Measurements from ENCODE around the gene KASH5. TPM values are rescaled to one million over a fixed set of nuclear protein-coding genes. Genes with fewer than 3 reads are reported as not detected.

KASH5 gene
- total RNA-seq, 1 donor from 2014 or later: not detected

DNA sequence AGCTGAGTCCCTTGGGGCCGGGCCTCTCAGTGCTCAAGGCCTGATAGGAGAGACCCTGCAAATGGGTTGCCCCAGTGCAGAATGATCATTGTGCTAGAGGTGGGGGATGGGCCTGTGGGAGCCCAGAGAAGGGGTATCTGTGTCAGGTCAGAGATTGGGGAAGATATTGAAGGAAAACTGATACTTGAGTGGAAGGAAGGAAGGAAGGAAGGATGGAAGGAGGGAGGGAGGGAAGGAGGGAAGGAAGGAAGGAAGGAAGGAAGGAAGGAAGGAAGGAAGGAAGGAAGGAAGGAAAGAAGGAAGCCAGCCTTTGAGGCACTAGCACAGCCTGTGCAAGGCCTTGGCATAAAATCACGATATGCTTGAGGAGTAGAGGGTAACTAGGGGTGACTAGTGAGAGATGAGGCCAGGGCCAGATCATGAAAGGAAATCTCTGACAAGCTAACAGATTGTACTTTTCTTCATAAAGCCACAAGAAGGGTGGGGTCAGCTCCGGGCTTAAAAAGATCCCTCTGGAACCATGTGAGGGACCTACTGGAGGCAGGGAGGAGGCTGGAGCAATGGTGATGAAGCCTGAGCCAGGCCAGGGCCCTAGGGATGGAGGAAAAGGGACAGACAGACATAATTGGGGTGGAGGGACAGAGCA is 23.8 kb downstream of the KASH5 start:
- Mint-ChIP-seq H3K27me3 (ENCODE audit: low read depth) (peaks cover 35% of the 10 kb centered on the region), H3K4me1 (peaks cover 33% of the 10 kb centered on the region), H3K36me3 (no peaks in the 10 kb centered on the region), H3K27ac (no peak overlapping the region), H3K9me3 (no peaks in the 10 kb centered on the region), H3K4me3 (no peak overlapping the region)
- no peak for DNase-seq (ENCODE audit: low spot score in 2 of 2, unreplicated experiment in 2 of 2)
- TF ChIP-seq CTCF (IDR thresholded peaks at IDR 0.05; ENCODE audit: unreplicated experiment): no peak

DNA sequence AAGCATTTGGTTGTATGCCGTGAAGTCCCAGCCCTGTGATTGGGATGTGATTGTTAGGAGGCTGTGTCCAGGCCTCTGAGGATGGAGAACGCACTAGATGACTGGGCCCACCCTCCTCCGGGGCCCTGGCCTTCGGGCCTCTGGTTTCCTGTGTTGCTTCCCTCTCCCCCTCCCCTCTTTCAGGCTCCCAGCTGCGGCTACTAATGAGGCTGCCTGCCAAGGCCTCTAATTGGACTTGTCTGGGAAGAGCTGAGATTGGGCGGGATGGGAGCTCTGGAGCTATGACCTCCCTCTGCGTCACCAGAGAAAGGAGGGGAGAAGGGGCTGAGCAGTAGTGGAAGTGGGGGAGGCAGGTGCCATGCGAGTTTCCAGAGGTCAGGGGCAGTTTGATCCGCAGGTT is 25.3 kb downstream of the KASH5 start:
- Mint-ChIP-seq H3K4me3 (no peak overlapping the region), H3K4me1 (peaks cover 33% of the 10 kb centered on the region), H3K36me3 (no peaks in the 10 kb centered on the region), H3K27ac (peak overlapping the region; percentile 62), H3K9me3 (no peaks in the 10 kb centered on the region), H3K27me3 (ENCODE audit: low read depth) (peaks cover 38% of the 10 kb centered on the region)
- DNase-seq (ENCODE audit: low spot score in 2 of 2, unreplicated experiment in 2 of 2): no peak
- no peak for TF ChIP-seq CTCF (IDR thresholded peaks at IDR 0.05; ENCODE audit: unreplicated experiment)

- TF ChIP-seq CTCF (IDR thresholded peaks at IDR 0.05; ENCODE audit: unreplicated experiment): no peak
- Mint-ChIP-seq H3K27me3 (ENCODE audit: low read depth) (peaks cover 41% of the 10 kb centered on the region), H3K36me3 (no peaks in the 10 kb centered on the region), H3K9me3 (no peaks in the 10 kb centered on the region), H3K27ac (no peak overlapping the region), H3K4me3 (no peak overlapping the region), H3K4me1 (peaks cover 33% of the 10 kb centered on the region)
- DNase-seq (ENCODE audit: low spot score in 2 of 2, unreplicated experiment in 2 of 2): no peak
Measured at GRCh38 chr19:49414256-49414655, 26.2 kb downstream of the KASH5 start.

DNA sequence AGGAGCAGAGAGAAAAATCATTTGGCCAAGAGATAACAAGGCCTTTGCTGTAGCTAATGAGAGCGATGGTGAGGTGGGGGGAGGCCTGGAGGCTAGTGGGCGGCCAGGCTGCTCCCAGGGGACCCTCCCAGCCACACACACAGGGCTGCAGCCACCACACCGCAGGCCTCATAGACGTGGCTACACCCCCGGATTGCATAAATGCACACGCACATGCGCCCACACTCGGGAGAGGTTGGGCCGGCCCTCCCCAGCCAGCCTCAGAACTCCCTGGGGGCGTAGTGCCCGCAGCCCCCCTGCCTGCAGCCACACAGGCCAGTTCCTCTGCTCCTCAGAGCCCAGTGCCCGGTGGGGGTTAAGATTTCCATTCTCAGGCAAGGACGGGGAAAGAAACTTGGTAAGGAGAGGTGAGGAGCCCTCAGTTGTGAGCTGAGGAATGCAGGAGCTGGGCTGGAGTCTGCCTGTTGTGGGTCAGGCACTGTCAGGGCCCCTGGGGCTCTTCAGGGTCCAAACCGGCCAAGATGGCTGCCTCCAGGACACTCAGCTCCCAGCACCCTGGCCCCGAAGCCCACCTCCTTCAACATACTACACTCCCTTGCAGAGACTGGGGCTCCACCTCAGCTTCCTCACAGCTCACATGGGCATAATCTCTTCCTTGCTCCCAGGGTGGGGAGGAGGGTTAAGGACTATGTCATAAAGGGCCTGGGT is 27.2 kb downstream of the KASH5 start:
- peaks cover 48% of the 10 kb centered on the region for H3K27me3 Mint-ChIP-seq (ENCODE audit: low read depth)
- H3K9me3 Mint-ChIP-seq: no peaks in the 10 kb centered on the region
- H3K27ac Mint-ChIP-seq: no peak overlapping the region
- no peak for TF ChIP-seq CTCF (IDR thresholded peaks at IDR 0.05; ENCODE audit: unreplicated experiment)
- H3K4me1 Mint-ChIP-seq: peaks cover 33% of the 10 kb centered on the region
- H3K36me3 Mint-ChIP-seq: no peaks in the 10 kb centered on the region
- DNase-seq (ENCODE audit: low spot score in 2 of 2, unreplicated experiment in 2 of 2): no peak
- H3K4me3 Mint-ChIP-seq: no peak overlapping the region

GRCh38 chr19:49415810-49416200 is 27.8 kb downstream of the KASH5 start:
- Mint-ChIP-seq H3K27ac (no peak overlapping the region), H3K9me3 (no peaks in the 10 kb centered on the region), H3K36me3 (no peaks in the 10 kb centered on the region), H3K4me1 (peaks cover 37% of the 10 kb centered on the region), H3K4me3 (no peak overlapping the region), H3K27me3 (ENCODE audit: low read depth) (peaks cover 53% of the 10 kb centered on the region)
- no peak for DNase-seq (ENCODE audit: low spot score in 2 of 2, unreplicated experiment in 2 of 2)
- no peak for TF ChIP-seq CTCF (IDR thresholded peaks at IDR 0.05; ENCODE audit: unreplicated experiment)
